Natural killer cell (primary cell): ENCODE measurements around the gene ESPL1. TPM values are rescaled to one million over a fixed set of nuclear protein-coding genes. Genes with fewer than 3 reads are reported as not detected.

Experiments used
- ATAC-seq, 3 donors: fragments of 150-1000 bp in 2 of 3; fragments of 200-7000 bp in 1 of 3; cut with Tn5 transposase; 1 replicate in 1 of 3; 2 replicates in 2 of 3; pipeline ENCODE4 v1.10.0; 2021; ENCODE audit warnings: mild to moderate bottlenecking in 2 of 3, moderate library complexity in 2 of 3
- DNase-seq, 2 donors: peaks; one replicate each; pipeline versions ENCODE4 v3.0.0 to v3.0.0-alpha.2; 2013 to 2021; ENCODE audit warnings: mixed read lengths in 1 of 2
- H3K27ac ChIP-seq: one replicate; pipeline ENCODE4 v1.5.1; 2013; ENCODE audit warnings: mild to moderate bottlenecking, low read length
- H3K27me3 ChIP-seq: one replicate; pipeline ENCODE4 v1.6.1; 2013; ENCODE audit warnings: low read length; ENCODE audit not compliant: control insufficient read depth, insufficient read depth
- H3K36me3 ChIP-seq: one replicate; pipeline ENCODE4 v1.6.1; 2013; ENCODE audit warnings: low read length; ENCODE audit not compliant: control insufficient read depth, insufficient read depth
- H3K4me1 ChIP-seq: one replicate; pipeline ENCODE4 v1.6.1; 2013; ENCODE audit warnings: low read length; ENCODE audit not compliant: control insufficient read depth, insufficient read depth
- H3K4me3 ChIP-seq: one replicate; pipeline ENCODE4 v1.5.1; 2013; ENCODE audit warnings: low read length
- H3K9me3 ChIP-seq: one replicate; pipeline ENCODE4 v1.6.1; 2013; ENCODE audit warnings: low read length; ENCODE audit not compliant: control insufficient read depth, insufficient read depth
- H3K27ac Mint-ChIP-seq, 2 donors: one replicate each; pipeline ENCODE4 v1.8.0; 2022; ENCODE audit warnings: mild to moderate bottlenecking in 2 of 2, mixed read lengths in 2 of 2, moderate library complexity in 1 of 2
- H3K27me3 Mint-ChIP-seq, 2 donors: one replicate each; pipeline ENCODE4 v1.8.0; 2022; ENCODE audit warnings: low read depth in 2 of 2, mixed read lengths in 2 of 2
- H3K36me3 Mint-ChIP-seq: one replicate; pipeline ENCODE4 v1.8.0; 2022; ENCODE audit warnings: mixed read lengths
- H3K4me1 Mint-ChIP-seq, 2 donors: one replicate each; pipeline ENCODE4 v1.8.0; 2022; ENCODE audit warnings: mixed read lengths in 2 of 2
- H3K4me3 Mint-ChIP-seq: one replicate; pipeline ENCODE4 v1.8.0; 2022; ENCODE audit warnings: mild to moderate bottlenecking, moderate library complexity, mixed read lengths
- H3K9me3 Mint-ChIP-seq, 2 donors: one replicate each; pipeline ENCODE4 v1.8.0; 2022; ENCODE audit warnings: mixed read lengths in 2 of 2
- WGBS: methylation state at CpG from one replicate; pipeline ENCODE4 v1.1.7; 2013; ENCODE audit warnings: missing lambda C conversion rate; ENCODE audit not compliant: insufficient coverage; 5-methylcytosine and 5-hydroxymethylcytosine counted together
- intact Hi-C: fragments of 100-400 bp; cut with micrococcal nuclease; formaldehyde crosslinking; loops from one replicate; pipeline ENCODE4 v1.14.2; 2022
- total RNA-seq, 4 donors: library from RNA; stranded (reverse); fragments of 120-200 nt in 1 of 4; gene quantifications; one replicate each; pipeline versions ENCODE4 v1.2.3 to v1.2.4, GENCODE V29; 2013 to 2022
- TF ChIP-seq, protein P1 (sequence below): fragments of 200-600 bp; IDR thresholded peaks from one replicate; pipeline ENCODE4 v1.8.0; 2022; ENCODE audit warnings: antibody characterized with exemption

ESPL1 gene
- total RNA-seq, 3 donors from 2014 or later (not counting 1 experiment from before 2014, with no cell fraction given) = 1.9 to 5.8 (median 3.1) TPM

DNA sequence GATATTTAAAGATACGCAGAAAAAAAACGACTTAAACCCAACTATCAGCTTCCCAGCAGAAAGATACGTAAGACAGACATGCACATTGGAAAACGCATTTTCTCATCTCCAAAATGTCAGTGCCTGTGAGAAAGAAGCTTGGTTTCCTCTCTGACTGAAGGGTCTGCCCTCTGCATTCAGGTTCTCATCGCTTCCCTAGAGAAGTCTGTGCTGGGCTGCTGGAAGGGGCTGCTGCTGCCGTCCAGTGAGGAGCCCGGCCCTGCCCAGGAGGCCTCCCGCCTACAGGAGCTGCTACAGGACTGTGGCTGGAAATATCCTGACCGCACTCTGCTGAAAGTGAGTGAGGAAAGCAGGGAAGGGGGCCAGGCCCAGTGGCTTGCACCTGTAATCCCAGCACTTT is 22.6 kb downstream of the ESPL1 start:
- Mint-ChIP-seq H3K36me3 (no peaks in the 10 kb centered on the region), H3K27me3 (no peaks in the 10 kb centered on the region), H3K4me1 (peaks cover 17% of the 10 kb centered on the region in 2 donors), H3K4me3 (no peak overlapping the region), H3K27ac (no peak overlapping the region), H3K9me3 (no peaks in the 10 kb centered on the region)
- Histone ChIP-seq H3K4me1 (peaks cover 10% of the 10 kb centered on the region), H3K27me3 (no peaks in the 10 kb centered on the region), H3K36me3 (no peaks in the 10 kb centered on the region), H3K27ac (no peak overlapping the region), H3K9me3 (no peaks in the 10 kb centered on the region), H3K4me3 (no peak overlapping the region)
- DNase-seq (no peak), ATAC-seq (no peak)
- 93% methylated on average over 7 of the region's 9 CpGs for WGBS
- intact Hi-C loops = no loop called here
- TF ChIP-seq, protein P1, sequence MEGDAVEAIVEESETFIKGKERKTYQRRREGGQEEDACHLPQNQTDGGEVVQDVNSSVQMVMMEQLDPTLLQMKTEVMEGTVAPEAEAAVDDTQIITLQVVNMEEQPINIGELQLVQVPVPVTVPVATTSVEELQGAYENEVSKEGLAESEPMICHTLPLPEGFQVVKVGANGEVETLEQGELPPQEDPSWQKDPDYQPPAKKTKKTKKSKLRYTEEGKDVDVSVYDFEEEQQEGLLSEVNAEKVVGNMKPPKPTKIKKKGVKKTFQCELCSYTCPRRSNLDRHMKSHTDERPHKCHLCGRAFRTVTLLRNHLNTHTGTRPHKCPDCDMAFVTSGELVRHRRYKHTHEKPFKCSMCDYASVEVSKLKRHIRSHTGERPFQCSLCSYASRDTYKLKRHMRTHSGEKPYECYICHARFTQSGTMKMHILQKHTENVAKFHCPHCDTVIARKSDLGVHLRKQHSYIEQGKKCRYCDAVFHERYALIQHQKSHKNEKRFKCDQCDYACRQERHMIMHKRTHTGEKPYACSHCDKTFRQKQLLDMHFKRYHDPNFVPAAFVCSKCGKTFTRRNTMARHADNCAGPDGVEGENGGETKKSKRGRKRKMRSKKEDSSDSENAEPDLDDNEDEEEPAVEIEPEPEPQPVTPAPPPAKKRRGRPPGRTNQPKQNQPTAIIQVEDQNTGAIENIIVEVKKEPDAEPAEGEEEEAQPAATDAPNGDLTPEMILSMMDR = no peak

DNA sequence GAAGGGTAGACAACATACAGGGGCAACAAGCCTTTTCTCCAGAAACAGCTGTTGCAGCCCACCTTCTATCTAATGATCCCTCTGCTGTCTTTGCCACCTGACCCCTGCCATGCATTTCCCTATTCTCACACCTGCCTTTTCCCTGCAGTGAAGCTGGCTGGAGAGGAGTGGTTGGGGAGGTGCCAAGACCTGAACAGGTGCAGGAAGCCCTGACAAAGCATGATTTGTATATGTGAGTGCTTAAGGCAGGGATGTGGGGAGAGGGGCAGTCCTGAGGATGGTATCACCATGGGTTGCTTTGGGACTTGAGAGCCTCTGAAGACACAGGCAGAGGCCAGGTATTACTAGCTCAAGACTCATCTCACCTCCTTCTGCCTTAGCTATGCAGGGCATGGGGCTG is 24.3 kb downstream of the ESPL1 start:
- TF ChIP-seq, protein P1 = no peak
- H3K36me3 Mint-ChIP-seq = no peaks in the 10 kb centered on the region

DNA sequence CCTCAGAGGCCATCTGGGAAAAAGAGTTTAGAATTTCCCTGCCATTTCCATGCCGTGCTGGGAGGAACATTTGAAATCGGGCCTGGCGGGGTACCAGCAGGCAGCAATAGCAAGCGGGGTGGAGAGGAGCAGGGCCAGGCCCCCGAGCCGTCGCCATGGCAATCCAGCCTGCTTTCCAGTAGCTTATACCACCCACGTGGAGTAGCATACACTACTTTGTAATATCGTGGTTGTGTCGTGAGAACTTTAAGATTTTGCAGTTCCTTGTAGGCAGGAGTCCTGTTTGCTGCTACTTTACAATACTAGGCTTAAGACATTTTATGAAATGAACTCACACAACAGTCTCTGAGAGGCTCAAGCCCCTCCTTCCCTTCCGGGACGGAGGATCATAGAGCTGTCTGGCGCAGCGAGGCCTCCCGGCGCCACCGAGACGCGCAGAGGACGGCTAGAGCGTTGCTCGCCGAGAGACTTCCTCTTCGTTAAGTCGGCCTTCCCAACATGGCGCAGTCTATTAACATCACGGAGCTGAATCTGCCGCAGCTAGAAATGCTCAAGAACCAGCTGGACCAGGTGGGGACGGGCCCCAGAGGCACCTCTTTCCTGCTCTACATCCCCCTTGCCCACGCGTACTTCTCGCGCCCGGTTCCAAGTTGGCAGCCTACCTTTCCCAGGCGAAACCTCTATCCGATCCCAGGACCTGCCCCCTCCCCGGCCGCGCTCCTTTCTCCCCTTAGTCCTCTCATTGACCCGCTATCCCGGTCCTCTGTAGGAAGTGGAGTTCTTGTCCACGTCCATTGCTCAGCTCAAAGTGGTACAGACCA is 27.2 kb downstream of the ESPL1 start, which contains the start of gene PFDN5:
Gene PFDN5 (plus strand): TSS at position 473 of the 821 bp plus-strand sequence. CDS start 26 bp downstream, at position 499.
- no peaks in the 10 kb centered on the region for H3K27me3 Mint-ChIP-seq

More for the DNA sequence above, 24.3 kb downstream of the ESPL1 start:
- no peaks in the 10 kb centered on the region for H3K9me3 ChIP-seq
- ATAC-seq (no peak), DNase-seq (no peak)
- H3K27me3 ChIP-seq = no peaks in the 10 kb centered on the region
- H3K4me1 Mint-ChIP-seq = peaks cover 31% of the 10 kb centered on the region in 2 donors
- H3K4me3 ChIP-seq = no peak overlapping the region
- no peak overlapping the region for H3K27ac Mint-ChIP-seq
- intact Hi-C loops = no loop called here
- H3K27me3 Mint-ChIP-seq = no peaks in the 10 kb centered on the region
- H3K4me3 Mint-ChIP-seq = no peak overlapping the region
- no peaks in the 10 kb centered on the region for H3K9me3 Mint-ChIP-seq
- H3K36me3 ChIP-seq = peaks cover 2% of the 10 kb centered on the region
- peaks cover 20% of the 10 kb centered on the region for H3K4me1 ChIP-seq
- H3K27ac ChIP-seq = no peak overlapping the region

More for the DNA sequence above, 27.2 kb downstream of the ESPL1 start, which contains the start of gene PFDN5:
- peak; percentile 77 to 95 for DNase-seq
- Histone ChIP-seq H3K4me3 (peak within 1 kb of the TSS; percentile 79), H3K36me3 (peaks cover 10% of the 10 kb centered on the region), H3K27me3 (no peaks in the 10 kb centered on the region), H3K9me3 (no peaks in the 10 kb centered on the region), H3K27ac (peak within 1 kb of the TSS; percentile 75), H3K4me1 (peaks cover 36% of the 10 kb centered on the region)
- Mint-ChIP-seq H3K4me1 (peaks cover 42 to 46% of the 10 kb centered on the region in 2 donors), H3K27ac (peak within 1 kb of the TSS; percentile 95 to 98), H3K4me3 (peak within 1 kb of the TSS; percentile 96), H3K9me3 (no peaks in the 10 kb centered on the region), H3K36me3 (no peaks in the 10 kb centered on the region)
- intact Hi-C loops = loop anchor here (1.0 to 5.0 kb wide), 2 partner anchors 26 to 73 kb away; partner anchors contain the start of gene AAAS
- under 1% methylated on average over 36 of the region's 42 CpGs for WGBS
- ATAC-seq = peak; percentile 90 to 97 (median 92)
- TF ChIP-seq, protein P1 = no peak
